CD14-positive monocyte (primary cell): ENCODE data around the gene LAMA1. TPM values are rescaled to one million over a fixed set of nuclear protein-coding genes. Genes with fewer than 3 reads are reported as not detected.

Experiments
- DNase-seq, 3 donors: peaks; one replicate each; pipeline ENCODE4 v3.0.0-alpha.2; 2011 to 2022
- H2AFZ ChIP-seq: 2 replicates; pipeline ENCODE4 v1.6.0; 2012; ENCODE audit warnings: mild to moderate bottlenecking, low read depth, low read length, inconsistent platforms; ENCODE audit not compliant: insufficient read depth, poor library complexity, severe bottlenecking
- H3K27ac ChIP-seq, 2 donors: 1 replicate in 1 of 2; 2 replicates in 1 of 2; pipeline ENCODE4 v1.5.1; 2012 to 2013; ENCODE audit warnings: low read length in 2 of 2, control low read depth in 1 of 2, inconsistent platforms in 1 of 2, low read depth in 1 of 2, mild to moderate bottlenecking in 1 of 2
- H3K27me3 ChIP-seq, 2 donors: one replicate each; pipeline versions ENCODE4 v1.6.0 to v1.6.1; 2011 to 2013; ENCODE audit warnings: low read length in 2 of 2; ENCODE audit not compliant: control insufficient read depth in 2 of 2, insufficient read depth in 2 of 2
- H3K36me3 ChIP-seq, 2 donors: replicated peaks in 1 of 2; 1 replicate in 1 of 2; 2 replicates in 1 of 2; pipeline versions ENCODE4 v1.5.1 to v1.6.1; 2012 to 2013; ENCODE audit warnings: low read length in 2 of 2, control low read depth in 1 of 2, inconsistent platforms in 1 of 2, mild to moderate bottlenecking in 1 of 2; ENCODE audit not compliant: insufficient read depth in 2 of 2, control insufficient read depth in 1 of 2
- H3K4me1 ChIP-seq, 2 donors: 1 replicate in 1 of 2; 2 replicates in 1 of 2; pipeline versions ENCODE4 v1.5.1 to v1.6.1; 2012 to 2013; ENCODE audit warnings: low read length in 2 of 2, control low read depth in 1 of 2, inconsistent platforms in 1 of 2, mild to moderate bottlenecking in 1 of 2, moderate library complexity in 1 of 2; ENCODE audit not compliant: insufficient read depth in 2 of 2, control insufficient read depth in 1 of 2
- H3K4me2 ChIP-seq: replicated peaks from 2 replicates; pipeline ENCODE3; 2012; ENCODE audit warnings: low read length, moderate library complexity, mild to moderate bottlenecking; ENCODE audit not compliant: poor library complexity, severe bottlenecking; ENCODE audit errors: extremely low read depth
- H3K4me3 ChIP-seq, 3 experiments: fragments of 200-600 bp in 1 of 3; sonication (generic) in 1 of 3; replicated peaks in 1 of 3; 1 replicate in 2 of 3; 2 replicates in 1 of 3; pipeline ENCODE4 v1.5.1; 2011 to 2013; ENCODE audit warnings: low read length in 3 of 3, mild to moderate bottlenecking in 3 of 3, control low read depth in 2 of 3, low read depth in 2 of 3, inconsistent platforms in 1 of 3, moderate library complexity in 1 of 3
- H3K79me2 ChIP-seq: 2 replicates; pipeline ENCODE4 v1.6.0; 2012; ENCODE audit warnings: mild to moderate bottlenecking, control low read depth, inconsistent platforms, low read length, moderate library complexity; ENCODE audit not compliant: insufficient read depth
- H3K9ac ChIP-seq: 2 replicates; pipeline ENCODE4 v1.6.0; 2017; ENCODE audit warnings: low read length, mild to moderate bottlenecking; ENCODE audit not compliant: insufficient read depth, poor library complexity, severe bottlenecking
- H3K9me3 ChIP-seq, 2 donors: replicated peaks in 1 of 2; 1 replicate in 1 of 2; 2 replicates in 1 of 2; pipeline versions ENCODE4 v1.5.1 to v1.6.1; 2012 to 2013; ENCODE audit warnings: low read length in 2 of 2, control low read depth in 1 of 2; ENCODE audit not compliant: control insufficient read depth in 1 of 2, insufficient read depth in 1 of 2
- H4K20me1 ChIP-seq: 2 replicates; pipeline ENCODE4 v1.6.0; 2012; ENCODE audit warnings: mild to moderate bottlenecking, low read length, control low read depth, moderate library complexity; ENCODE audit not compliant: insufficient read depth
- H3K27ac Mint-ChIP-seq, 7 donors: one replicate each; pipeline ENCODE4 v1.8.0; 2020; ENCODE audit warnings: mild to moderate bottlenecking in 7 of 7, mixed read lengths in 7 of 7, moderate library complexity in 6 of 7, inconsistent platforms in 2 of 7
- H3K27me3 Mint-ChIP-seq, 3 donors: one replicate each; pipeline ENCODE4 v1.8.0; 2021 to 2022; ENCODE audit warnings: low read depth in 3 of 3, mild to moderate bottlenecking in 3 of 3, mixed read lengths in 3 of 3, moderate library complexity in 3 of 3, inconsistent platforms in 1 of 3
- H3K36me3 Mint-ChIP-seq, 2 donors: one replicate each; pipeline ENCODE4 v1.8.0; 2020; ENCODE audit warnings: mixed read lengths in 2 of 2, inconsistent platforms in 1 of 2, mild to moderate bottlenecking in 1 of 2
- H3K4me1 Mint-ChIP-seq: one replicate; pipeline ENCODE4 v1.8.0; 2020; ENCODE audit warnings: mild to moderate bottlenecking, mixed read lengths
- H3K4me3 Mint-ChIP-seq, 2 donors: one replicate each; pipeline ENCODE4 v1.8.0; 2020; ENCODE audit warnings: mild to moderate bottlenecking in 2 of 2, mixed read lengths in 2 of 2, moderate library complexity in 1 of 2
- H3K9me3 Mint-ChIP-seq, 7 donors: one replicate each; pipeline ENCODE4 v1.8.0; 2020 to 2022; ENCODE audit warnings: mixed read lengths in 7 of 7, mild to moderate bottlenecking in 6 of 7, moderate library complexity in 6 of 7, inconsistent platforms in 2 of 7
- WGBS: methylation state at CpG from one replicate; pipeline ENCODE4 v1.1.5; 2013; ENCODE audit warnings: missing lambda C conversion rate; ENCODE audit not compliant: insufficient coverage; 5-methylcytosine and 5-hydroxymethylcytosine counted together
- intact Hi-C, 2 donors: fragments of 100-400 bp; cut with micrococcal nuclease; formaldehyde crosslinking; loops; one replicate each; pipeline versions ENCODE4 v1.15.0 to v1.15.1; 2023
- polyA plus RNA-seq, 3 donors: library from polyadenylated mRNA; depleted of rRNA in 1 of 3; unstranded in 2 of 3; stranded (reverse) in 1 of 3; fragments of 300-500 nt in 2 of 3; fragments of >200 nt in 1 of 3; fragmentation: Illumina TruSeq in 2 of 3; gene quantifications; 1 replicate in 2 of 3; 2 replicates in 1 of 3; pipeline ENCODE4 v1.2.3, GENCODE V29; 2012 to 2021
- TF ChIP-seq, protein P1 (sequence below): fragments of 200-600 bp; IDR thresholded peaks from one replicate; pipeline ENCODE4 v1.8.0; 2022; ENCODE audit warnings: antibody characterized with exemption, mild to moderate bottlenecking

Gene LAMA1
- polyA plus RNA-seq, 3 donors: not detected

DNA sequence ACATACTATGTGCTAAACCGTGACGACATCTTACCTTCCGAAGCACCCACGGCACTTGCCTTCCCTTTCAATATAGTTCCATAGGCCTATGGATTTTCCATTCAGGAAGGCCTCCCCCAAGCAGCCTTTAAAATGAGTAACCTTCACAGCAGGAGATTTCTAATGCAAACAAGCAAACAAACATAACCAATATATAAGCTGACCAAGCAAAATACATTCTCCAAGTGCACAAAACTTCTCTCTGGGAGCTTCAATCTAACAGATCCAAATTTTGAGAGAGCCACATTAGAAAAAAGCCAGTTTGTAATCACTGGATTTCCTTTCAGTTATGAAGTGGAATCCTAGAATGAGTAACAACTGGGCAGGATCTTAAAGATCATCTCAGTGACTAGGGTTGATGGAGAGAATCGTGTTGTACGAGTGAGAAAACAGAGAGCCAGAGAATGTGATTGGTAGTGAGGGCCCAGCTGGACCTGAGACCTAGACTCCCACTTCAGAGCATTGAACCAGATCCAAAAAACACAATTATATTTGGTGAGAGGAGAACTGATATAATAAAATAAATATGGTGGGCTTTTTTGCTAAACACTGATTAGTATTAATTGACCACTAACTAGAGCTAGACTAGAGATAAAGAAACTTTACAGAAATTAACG, 145.6 kb downstream of the LAMA1 start:
- Histone ChIP-seq H3K4me1 (no peaks in the 10 kb centered on the region), H3K27me3 (no peaks in the 10 kb centered on the region), H3K27ac (no peak overlapping the region), H3K9me3 (no peaks in the 10 kb centered on the region), H3K9ac (no peak overlapping the region), H2AFZ (no peak overlapping the region), H3K4me2 (no peak overlapping the region), H3K36me3 (no peaks in the 10 kb centered on the region), H3K4me3 (no peak overlapping the region), H4K20me1 (no peaks in the 10 kb centered on the region), H3K79me2 (no peaks in the 10 kb centered on the region)
- Mint-ChIP-seq H3K9me3 (no peaks in the 10 kb centered on the region), H3K4me1 (no peaks in the 10 kb centered on the region), H3K36me3 (no peaks in the 10 kb centered on the region), H3K27ac (no peak overlapping the region), H3K4me3 (no peak overlapping the region), H3K27me3 (peaks cover 2 to 3% (median 2%) of the 10 kb centered on the region in 3 donors)
- WGBS: 97% methylated on average over 4 of the region's 7 CpGs
- TF ChIP-seq, protein P1, sequence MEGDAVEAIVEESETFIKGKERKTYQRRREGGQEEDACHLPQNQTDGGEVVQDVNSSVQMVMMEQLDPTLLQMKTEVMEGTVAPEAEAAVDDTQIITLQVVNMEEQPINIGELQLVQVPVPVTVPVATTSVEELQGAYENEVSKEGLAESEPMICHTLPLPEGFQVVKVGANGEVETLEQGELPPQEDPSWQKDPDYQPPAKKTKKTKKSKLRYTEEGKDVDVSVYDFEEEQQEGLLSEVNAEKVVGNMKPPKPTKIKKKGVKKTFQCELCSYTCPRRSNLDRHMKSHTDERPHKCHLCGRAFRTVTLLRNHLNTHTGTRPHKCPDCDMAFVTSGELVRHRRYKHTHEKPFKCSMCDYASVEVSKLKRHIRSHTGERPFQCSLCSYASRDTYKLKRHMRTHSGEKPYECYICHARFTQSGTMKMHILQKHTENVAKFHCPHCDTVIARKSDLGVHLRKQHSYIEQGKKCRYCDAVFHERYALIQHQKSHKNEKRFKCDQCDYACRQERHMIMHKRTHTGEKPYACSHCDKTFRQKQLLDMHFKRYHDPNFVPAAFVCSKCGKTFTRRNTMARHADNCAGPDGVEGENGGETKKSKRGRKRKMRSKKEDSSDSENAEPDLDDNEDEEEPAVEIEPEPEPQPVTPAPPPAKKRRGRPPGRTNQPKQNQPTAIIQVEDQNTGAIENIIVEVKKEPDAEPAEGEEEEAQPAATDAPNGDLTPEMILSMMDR: no peak
- intact Hi-C loops: no loop called here
- DNase-seq: no peak

DNA sequence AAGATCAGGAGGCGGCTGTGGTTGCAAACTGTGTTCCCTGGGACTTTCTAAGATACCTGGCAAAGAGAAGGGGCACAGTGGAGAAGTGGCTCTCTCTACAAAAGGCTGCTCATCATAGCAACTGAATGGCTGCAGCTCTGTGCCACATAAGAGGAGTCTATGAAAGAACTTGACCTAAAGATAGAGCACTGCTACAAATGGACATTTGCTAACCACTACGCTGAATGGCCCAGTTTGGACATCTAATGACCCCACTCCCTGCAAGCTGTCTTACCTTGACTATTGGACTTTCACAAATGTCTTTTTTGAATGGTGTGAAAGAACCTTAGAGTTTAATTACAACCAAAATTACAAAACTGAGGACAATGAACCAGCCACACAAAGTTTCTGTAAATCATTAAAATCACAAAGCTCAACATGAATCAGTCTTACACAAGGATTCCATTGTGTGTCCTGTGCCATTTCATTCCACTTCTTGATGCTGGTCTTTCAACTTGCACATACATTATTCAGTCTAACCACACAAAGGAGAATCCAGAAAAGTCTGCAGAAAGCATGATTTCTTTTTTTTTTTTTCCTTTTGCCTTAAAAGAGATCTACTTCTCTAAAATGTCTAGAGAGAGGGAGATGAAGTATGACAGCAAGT, 154.0 kb downstream of the LAMA1 start:
- 100% methylated on average over 1 of the region's 2 CpGs for WGBS
- Histone ChIP-seq H3K27ac (no peak overlapping the region), H3K4me3 (no peak overlapping the region), H3K4me1 (no peaks in the 10 kb centered on the region), H3K79me2 (no peaks in the 10 kb centered on the region), H3K27me3 (no peaks in the 10 kb centered on the region), H3K9ac (no peak overlapping the region), H3K9me3 (no peaks in the 10 kb centered on the region), H3K36me3 (no peaks in the 10 kb centered on the region), H2AFZ (no peak overlapping the region), H3K4me2 (no peak overlapping the region), H4K20me1 (no peaks in the 10 kb centered on the region)
- peaks cover 0 to 7% (median 0%) of the 10 kb centered on the region in 7 donors for H3K9me3 Mint-ChIP-seq
- no peak for DNase-seq
- H3K27ac Mint-ChIP-seq: no peak overlapping the region
- peaks cover 0 to 2% (median 0%) of the 10 kb centered on the region in 3 donors for H3K27me3 Mint-ChIP-seq
- TF ChIP-seq, protein P1: no peak
- intact Hi-C loops: no loop called here
- H3K4me1 Mint-ChIP-seq: no peaks in the 10 kb centered on the region
- no peaks in the 10 kb centered on the region for H3K36me3 Mint-ChIP-seq
- no peak overlapping the region for H3K4me3 Mint-ChIP-seq
